GM18507 (cell line): ENCODE measurements around the gene ARSK.

ENCODE experiments used
- DNase-seq: peaks from one replicate; pipeline ENCODE4 v3.0.0; 2011; ENCODE audit warnings: low read depth; ENCODE audit not compliant: insufficient read length; ENCODE audit errors: extremely low spot score
- FAIRE-seq: peaks from 2 replicates; lab custom pipeline; 2011; peaks lifted over from hg19 to GRCh38; lab: Jason Lieb, UNC

Gene ARSK

DNA sequence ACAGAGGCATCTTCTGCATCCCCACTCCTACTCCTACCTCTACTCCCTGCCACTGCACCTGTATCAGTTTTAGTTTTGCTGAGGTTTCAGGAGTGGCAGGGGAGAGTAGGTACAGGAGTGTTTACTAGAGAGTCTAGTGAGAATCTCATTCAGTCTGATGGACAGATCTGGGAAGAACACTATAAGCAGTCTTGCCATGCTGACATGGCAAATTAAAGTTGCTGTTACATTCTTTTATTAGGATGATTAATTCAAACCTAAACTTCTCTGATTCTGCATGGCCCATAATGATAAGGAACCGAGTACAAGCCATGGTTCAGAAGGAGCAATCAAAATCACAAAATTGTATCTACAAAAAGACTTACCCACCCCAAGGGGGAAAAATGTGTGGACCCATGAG lies 7.4 kb downstream of the ARSK start:
- FAIRE-seq = no peak
- no peak for DNase-seq

DNA sequence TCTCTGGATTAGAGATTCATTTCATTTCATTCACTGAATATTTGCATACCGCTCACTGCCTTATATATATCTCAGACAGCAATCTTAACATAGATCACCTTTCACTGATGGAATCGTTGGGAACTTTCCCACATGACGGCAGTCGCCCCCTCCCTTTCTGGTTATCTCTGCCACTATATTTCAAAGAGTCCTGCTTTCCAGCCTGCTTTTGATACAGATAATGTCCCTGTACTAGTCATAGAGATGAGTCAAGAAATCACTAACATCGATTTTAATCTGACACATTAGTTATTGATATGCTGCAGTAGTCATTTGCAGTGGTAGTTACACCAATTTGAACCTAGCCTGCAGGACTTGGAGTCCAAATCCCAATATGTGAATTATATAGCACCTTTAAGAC lies 8.5 kb downstream of the ARSK start:
- no peak for DNase-seq
- FAIRE-seq = no peak

DNA sequence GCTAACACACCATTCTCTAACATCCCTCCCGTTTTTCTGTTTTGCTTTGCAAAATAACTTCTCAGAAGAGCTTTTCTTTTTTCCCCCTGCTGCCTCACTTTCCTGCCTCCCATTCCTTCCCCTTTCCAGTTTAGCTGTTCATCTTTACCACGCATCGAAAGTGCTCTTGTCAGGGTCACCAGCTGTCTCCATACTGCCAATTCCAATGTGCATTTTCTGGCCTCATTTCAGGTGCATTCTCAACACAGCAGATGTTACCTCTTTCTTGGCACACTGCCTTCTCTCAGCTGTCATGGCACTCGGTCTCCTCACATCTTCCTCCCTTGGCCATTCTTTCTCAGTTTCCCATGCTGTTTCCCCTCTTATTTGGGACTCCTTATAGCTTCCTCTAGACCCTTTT lies 9.5 kb downstream of the ARSK start:
- FAIRE-seq = no peak

DNA sequence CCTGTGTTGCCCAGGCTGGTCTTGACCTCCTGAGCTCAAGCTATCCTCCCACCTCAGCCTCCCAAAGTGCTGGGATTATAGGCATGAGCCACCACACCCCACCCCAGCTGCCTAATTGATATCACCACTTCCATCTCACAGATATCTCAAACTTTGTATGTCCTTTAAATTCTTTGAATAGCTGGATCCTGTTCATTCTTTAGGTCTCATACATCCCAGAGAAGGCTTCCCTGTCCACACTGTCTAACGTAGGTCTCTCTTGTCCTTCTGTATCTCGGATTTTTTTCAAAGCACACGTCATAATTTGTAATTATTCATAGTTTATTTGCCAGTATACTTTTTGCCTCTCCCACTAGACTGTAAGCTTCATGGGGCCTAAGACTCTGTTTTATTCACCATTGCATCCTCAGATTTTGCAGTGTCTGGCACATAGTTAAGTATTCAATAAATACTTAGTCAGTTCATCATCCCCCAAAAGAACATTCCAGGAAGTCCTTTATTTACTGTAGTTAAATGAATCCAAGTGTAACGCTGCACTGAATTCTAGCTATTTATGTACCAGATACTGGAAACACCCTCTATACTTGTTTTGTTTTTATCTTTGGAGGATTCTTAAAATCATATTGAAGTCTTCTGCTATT lies 10.5 kb downstream of the ARSK start:
- no peak for FAIRE-seq

More for the DNA sequence above, 9.5 kb downstream of the ARSK start:
- no peak for DNase-seq

DNA sequence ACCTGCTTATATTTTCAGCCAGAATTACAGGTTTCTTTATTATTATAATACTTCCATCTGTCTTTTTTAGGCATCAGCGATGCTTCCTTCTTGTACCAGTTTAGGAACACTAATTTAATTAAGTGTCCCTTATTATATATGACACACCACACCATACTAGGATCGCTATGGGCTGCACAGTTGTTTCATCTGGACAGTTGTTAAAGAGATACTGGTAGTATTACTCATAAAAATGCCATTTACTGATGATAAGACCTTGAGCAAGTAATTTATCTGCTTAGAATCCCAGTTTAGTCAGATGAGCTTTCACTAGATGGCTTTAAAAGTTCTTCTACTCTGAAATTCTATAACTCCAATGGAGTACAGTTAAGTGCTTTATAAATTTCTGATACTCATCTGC lies 17.1 kb downstream of the ARSK start:
- FAIRE-seq (no peak), DNase-seq (no peak)

More for the DNA sequence above, 10.5 kb downstream of the ARSK start:
- no peak for DNase-seq

DNA sequence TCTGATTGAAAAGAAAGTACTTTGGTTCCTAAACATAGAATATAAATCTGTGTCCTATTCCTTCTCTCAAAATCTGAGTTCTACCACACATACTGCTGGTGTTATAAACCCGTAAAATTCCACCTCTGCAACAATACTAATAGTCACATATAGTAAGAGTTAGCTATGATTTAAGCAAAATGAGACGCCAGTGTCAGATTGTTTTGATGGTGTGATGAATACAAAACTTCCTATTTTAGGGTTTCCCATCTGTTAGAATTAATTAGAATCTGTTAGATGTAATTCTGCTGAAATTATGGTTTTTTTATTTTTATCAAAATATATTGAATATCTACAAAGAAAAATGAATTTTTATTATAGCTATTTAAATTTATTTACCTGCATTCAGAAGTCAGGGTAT lies 26.7 kb downstream of the ARSK start:
- no peak for FAIRE-seq
- DNase-seq = no peak

DNA sequence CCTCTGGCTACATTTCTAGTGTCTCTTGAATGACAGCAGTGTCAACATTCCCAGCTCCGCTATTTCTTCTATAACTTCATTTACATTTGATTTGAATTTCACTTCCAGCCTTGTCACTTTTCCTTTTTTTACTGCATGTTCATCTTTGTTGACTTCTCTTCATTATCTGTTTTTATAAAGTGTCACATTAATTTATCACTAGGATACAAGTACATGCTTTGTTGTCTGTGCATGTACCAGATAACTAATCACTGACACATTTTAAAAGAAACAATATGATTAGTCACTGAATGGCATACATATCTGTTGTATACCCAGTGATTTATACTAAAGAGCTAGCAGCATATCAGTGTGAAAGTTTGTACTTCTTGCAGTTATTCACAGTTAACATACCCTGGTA lies 29.1 kb downstream of the ARSK start:
- FAIRE-seq = no peak
- DNase-seq = no peak

DNA sequence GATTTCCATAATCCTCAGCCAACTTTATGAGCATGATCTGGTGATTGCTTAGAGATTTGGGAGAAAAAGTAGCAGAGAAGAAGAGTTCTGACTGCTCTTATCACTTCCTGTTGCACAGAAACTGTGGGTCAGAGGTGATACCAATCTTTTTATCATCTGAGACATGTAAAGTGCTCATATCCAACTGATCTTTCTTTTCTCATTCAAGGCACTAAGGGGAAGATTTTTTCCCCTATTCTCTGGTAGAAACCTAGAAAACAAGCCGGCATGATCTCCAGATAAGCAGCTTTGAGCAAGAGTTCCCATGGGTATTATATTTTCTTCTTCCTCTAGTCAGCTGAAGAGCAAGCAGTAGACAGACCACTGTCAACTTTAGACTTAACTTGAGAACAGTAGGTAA lies 36.0 kb downstream of the ARSK start:
- DNase-seq (no peak), FAIRE-seq (no peak)

DNA sequence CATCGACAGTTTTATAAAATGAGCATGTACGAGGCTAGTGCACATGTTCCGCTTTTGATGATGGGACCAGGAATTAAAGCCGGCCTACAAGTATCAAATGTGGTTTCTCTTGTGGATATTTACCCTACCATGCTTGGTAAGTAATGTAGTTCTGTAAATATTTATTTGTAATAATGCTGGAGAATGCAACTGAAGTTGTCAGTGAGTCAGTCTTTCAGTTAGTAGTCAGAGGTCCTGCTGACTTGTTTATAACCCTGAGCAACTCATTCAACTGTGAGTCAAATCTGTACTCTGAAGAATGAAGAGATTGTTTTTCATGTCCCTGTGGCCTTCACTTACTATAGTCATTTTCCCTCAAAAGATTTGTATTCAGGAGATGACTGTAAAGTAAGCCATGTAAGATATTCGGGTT lies 36.6 kb downstream of the ARSK start:
- no peak for DNase-seq
- peak; percentile 42 for FAIRE-seq

DNA sequence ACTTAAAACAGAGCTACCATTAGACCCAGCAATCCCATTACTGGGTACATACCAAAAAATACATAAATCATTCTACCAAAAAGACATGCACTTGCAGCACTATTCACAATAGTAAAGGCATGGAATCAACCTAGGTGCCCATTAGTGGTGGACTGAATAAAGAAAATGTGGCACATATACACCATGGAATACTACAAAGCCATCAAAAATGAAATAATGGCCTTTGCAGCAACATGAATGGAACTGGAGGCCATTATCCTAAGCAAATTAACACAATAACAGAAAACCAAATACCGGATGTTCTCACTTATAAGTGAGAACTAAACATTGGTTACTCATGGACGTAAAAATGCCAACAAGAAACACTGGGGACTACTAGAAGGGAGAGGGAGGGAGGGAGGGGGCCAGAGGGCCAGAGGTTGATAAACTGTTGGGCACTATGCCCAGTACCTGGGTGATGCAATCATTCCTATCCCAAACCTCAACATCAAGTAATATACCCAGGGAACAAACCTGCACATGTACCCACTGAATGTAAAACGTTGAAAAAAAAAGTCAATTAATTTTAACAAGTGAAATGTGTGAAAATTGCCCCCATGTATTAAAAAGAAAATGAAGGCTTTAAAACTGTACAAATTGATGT lies 40.5 kb downstream of the ARSK start:
- DNase-seq (no peak), FAIRE-seq (no peak)

DNA sequence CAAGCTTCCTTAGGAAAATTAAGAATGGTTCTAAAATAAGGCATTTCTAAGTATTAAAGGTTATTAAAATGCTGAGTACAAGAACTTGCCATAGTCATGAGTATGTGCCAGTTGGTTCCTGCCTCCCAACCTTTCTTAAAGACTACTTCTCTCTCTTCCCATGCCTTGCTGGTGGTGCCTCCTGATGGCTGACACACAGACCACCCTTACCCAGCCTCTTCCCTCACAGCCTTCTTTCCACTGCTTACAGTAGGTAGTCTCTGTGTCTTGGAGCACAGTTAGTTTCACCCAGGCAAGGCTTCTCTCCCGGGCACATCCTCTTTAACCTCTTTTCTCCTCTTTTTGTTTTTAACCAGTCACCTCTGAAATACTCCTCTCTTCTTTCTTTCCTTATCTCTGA lies 44.4 kb downstream of the ARSK start:
- no peak for DNase-seq
- no peak for FAIRE-seq

DNA sequence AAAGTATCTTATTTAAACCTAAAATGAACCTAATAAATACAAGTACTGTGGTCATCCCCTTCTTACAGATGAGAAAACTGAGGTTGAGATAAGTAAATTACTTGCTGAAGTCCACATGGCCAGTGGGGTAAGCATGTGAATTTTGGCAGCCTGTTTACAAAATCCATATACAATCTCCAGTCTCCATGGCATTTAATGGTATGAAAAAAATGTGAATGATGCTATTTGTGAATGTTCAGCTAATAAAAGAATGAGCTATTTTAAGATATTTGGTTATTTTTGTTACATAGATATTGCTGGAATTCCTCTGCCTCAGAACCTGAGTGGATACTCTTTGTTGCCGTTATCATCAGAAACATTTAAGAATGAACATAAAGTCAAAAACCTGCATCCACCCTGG lies 45.7 kb downstream of the ARSK start:
- no peak for DNase-seq
- FAIRE-seq = no peak

DNA sequence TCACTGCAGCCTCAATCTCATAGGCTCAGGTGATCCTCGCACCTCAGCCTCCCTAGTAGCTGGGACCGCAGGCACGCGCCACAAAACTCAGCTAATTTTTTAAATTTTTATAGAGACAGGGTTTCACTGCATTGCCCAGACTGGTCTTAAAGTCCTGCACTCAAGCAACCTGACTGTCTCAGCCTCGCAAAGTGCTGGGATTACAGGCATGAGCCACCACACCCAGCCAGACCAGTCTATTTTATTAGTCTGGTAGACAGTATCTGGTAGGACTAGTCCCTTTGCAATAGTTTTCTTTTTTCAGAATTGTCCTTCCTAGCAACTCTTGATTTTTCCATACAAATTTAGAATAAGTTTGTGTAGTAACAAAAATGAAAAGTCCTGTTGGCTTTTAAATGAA lies 50.9 kb downstream of the ARSK start:
- DNase-seq = no peak
- no peak for FAIRE-seq

DNA sequence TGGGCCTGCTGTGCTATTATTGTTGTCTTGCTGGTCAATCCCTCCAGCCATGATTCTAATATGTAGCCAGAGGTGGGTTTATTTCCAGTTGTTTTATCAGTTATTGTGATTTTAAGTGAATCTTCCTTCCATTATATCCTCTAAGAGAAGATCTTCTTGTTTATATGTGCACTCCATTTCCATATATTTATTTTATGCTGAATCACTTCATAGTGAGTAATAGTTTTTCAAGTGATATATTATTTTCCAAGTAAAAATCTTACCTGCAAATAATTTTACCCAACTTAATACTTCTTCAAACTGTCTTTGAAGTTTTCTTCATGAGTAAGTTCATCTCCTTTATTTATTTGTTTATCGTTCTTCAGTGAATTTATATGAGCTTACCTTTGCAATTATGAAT lies 51.5 kb downstream of the ARSK start:
- FAIRE-seq (no peak), DNase-seq (no peak)

DNA sequence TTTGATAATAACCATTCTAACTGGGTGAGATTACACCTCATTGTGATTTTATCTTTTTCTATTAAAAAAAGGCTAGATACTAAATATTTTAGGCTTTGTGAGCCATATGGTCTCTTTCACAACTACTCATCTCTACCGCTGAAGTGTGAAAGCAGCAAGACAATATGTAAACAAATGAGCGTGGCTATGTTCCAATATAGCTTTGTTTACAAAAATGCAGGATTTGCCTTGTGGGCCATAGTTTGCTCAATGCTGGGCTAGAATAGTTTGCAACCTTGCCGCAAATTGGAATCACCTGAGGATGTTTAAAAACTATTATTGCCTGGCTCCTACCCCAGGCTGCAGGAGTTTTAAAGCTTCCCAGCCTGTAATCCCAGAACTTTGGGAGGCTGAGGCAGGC lies 54.8 kb downstream of the ARSK start:
- DNase-seq (no peak), FAIRE-seq (no peak)

DNA sequence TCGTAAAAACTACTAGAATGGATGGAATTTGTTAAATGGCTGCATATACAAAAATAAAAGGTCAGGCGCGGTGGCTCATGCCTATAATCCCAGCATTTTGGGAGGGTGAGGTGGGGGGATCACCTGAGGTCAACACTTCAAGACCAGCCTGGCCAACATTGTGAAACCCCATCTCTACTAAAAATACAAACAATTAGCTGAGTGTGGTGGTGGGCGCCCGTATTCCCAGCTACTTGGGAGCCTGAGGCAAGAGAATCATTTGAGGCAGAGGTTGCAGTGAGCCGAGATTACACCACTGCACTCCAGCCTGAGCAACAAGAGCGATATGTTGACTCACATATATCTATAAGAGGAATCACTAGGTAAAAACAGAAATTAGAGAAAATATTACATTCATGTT lies 55.6 kb downstream of the ARSK start:
- DNase-seq (no peak), FAIRE-seq (no peak)

DNA sequence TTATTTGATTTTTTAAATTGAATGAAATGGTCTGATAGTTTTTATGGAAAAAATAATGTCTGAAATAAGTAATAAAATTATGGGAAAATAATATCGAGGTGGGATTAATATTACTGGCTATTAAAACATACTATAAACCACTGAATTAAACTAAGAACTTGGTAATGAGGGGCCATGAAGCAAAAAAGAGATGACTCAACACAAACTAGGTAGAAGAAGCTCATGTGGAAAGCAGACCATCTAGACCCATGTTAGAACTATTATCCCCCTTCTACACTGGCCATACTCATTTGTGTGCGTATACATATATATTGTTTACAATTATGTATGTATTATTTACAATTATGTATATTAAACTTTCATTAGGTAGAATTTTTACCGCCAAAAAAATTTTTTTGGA lies 56.5 kb downstream of the ARSK start:
- FAIRE-seq (no peak), DNase-seq (no peak)

DNA sequence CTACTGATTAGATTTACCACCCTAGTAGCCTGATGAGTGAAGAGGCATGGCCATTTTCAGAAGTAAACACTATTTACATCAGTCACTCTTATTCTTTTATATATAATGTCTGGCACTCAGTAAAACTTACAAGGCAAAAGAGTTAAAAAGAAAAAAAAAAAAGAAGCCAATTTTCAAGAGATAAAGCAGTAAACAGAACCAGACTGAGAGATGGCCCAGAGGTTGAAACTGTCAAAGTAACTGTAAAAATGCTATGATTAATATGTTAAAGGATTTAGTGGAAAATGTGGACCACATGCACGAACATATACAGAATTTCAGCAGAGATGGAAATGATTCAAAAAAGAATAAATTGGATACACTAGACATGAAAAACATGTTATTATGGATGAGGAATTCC lies 58.6 kb downstream of the ARSK start:
- DNase-seq (no peak), FAIRE-seq (no peak)

DNA sequence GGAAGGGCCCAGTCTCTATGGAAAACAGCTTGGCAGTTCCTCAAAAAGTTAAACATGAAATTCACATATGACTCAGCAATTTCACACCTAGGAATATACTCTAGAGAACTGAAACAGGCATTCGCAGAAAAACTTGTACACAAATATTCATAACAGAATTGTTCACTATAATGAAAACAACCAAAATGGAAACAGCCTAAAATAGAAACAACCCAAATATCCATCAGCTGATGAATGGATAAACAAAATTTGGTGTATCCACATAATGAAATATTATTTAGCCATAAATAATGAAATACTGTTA lies 60.2 kb downstream of the ARSK start:
- no peak for DNase-seq
- peak; percentile 80 for FAIRE-seq

DNA sequence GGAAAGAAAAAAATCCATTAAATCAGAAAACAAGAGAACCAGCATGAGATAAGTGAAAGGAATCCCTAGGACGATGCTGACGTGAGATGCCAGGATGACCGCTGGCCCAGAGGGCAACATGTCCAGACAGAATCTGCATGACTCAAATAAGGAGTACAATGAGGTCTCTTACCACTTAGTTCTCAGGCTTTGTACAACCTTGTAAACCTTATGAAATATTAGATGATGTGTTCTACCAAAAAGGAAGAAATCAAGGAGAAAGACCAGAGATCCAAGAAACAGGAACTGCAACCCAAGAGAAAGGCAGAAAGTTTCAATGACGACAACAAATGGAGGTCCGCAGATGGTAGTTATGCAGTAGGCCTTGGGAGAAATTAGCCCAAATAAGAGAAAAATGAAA lies 62.2 kb downstream of the ARSK start:
- peak; percentile 53 for FAIRE-seq

DNA sequence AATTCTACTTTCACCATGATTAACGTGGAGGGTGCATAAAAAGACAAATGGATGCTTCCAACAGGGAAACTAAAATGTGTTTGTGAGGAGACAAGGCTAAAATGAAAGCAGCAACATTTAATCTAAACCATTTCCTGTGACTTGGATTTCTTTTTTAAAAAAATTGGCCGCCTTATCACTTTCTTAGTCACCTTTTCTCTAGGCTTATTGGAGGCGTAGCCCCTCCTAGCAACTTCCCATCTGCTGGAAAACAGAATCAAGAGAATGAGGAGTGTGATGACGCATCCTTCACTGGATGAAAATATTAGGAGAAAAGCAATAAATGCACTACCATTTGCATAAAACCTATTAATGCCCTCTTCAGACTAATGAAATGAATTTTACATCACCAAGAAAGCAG lies 64.2 kb downstream of the ARSK start:
- DNase-seq (no peak), FAIRE-seq (no peak)

More for the DNA sequence above, 62.2 kb downstream of the ARSK start:
- no peak for DNase-seq

DNA sequence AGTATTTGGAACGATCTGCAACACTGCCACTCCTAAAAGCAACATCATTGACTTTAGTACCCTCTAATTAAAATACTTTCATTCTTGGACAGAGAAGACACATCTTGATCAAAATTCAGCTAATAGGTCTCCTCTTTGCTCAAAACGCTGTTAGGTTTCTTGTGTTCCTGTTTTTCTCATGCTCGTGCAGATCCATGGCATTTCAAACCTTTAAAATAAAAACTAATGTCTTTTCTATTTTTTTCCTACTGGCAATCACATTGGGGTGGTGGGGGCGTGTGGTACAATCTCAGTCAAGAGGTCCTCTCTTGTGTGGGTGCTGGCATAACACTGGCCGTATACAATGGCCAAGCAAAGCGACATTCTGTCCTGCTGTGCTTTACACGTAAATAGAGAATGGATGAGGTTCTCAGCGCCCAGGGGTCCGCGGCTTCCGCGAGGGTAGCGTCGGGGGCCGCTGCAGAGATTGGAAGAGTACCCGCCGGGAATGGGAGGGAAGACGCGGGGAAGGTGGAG lies 64.7 kb downstream of the ARSK start:
- DNase-seq (no peak), FAIRE-seq (no peak)
